Lower lobe of right lung (tissue), 2 donors: ENCODE results near the gene PDILT. TPM values are rescaled to one million over a fixed set of nuclear protein-coding genes. Genes with fewer than 3 reads are reported as not detected.
"Not testable (repeated sequence)": the region's sequence is repeated elsewhere in the genome, so short reads cannot be mapped to it uniquely, and the experiment has no call there.

Experiments
- ATAC-seq, 2 donors: fragments of 200-7000 bp; cut with Tn5 transposase; one replicate each; pipeline ENCODE4 v1.9.1; 2020 to 2022; ENCODE audit warnings: mild to moderate bottlenecking in 2 of 2, moderate library complexity in 2 of 2
- DNase-seq: peaks from one replicate; pipeline ENCODE4 v3.0.0-alpha.2; 2020
- H3K27ac ChIP-seq: fragments of 200-600 bp; one replicate; pipeline ENCODE4 v1.8.0; 2022
- H3K27me3 ChIP-seq: fragments of 200-600 bp; one replicate; pipeline ENCODE4 v1.8.0; 2022; ENCODE audit warnings: low read depth
- H3K36me3 ChIP-seq: fragments of 200-600 bp; one replicate; pipeline ENCODE4 v1.8.0; 2022; ENCODE audit warnings: mild to moderate bottlenecking
- H3K4me1 ChIP-seq: fragments of 200-600 bp; one replicate; pipeline ENCODE4 v1.8.0; 2022
- H3K4me3 ChIP-seq: fragments of 200-600 bp; one replicate; pipeline ENCODE4 v1.8.0; 2022; ENCODE audit warnings: mild to moderate bottlenecking
- H3K9me3 ChIP-seq: fragments of 200-600 bp; one replicate; pipeline ENCODE4 v1.8.0; 2022
- CTCF ChIP-seq: fragments of 200-600 bp; IDR thresholded peaks from one replicate; pipeline ENCODE4 v1.8.0; 2022; ENCODE audit warnings: antibody characterized with exemption, mild to moderate bottlenecking
- intact Hi-C: fragments of 100-400 bp; cut with DNase I; formaldehyde crosslinking; loops from one replicate; pipeline ENCODE4 v1.11.0; 2022
- total RNA-seq: library from RNA; stranded (reverse); fragmentation: NEBNext Ultra II Directional; extraction: Animal tissue kit (Norgen Biotek cat#: 25700); gene quantifications from one replicate; pipeline ENCODE4 v1.2.1, GENCODE V29; 2021
- donor health status: DM: no; HTN: yes; CAD: no; lungs with severe emphysema.

Gene PDILT
- total RNA-seq, 1 donor from 2014 or later: not detected

- H3K27ac ChIP-seq: no peak overlapping the region
Observed at GRCh38 chr16:20326321-20326720, 78.2 kb downstream of the PDILT start.

GRCh38 chr16:20325005-20325404, 79.5 kb downstream of the PDILT start:
- no peak for DNase-seq
- intact Hi-C loops: no loop called here
- H3K36me3 ChIP-seq: no peaks in the 10 kb centered on the region
- no peak for ATAC-seq
- no peak overlapping the region for H3K4me3 ChIP-seq
- H3K27me3 ChIP-seq: no peaks in the 10 kb centered on the region
- no peak overlapping the region for H3K27ac ChIP-seq
- TF ChIP-seq CTCF: no peak
- H3K4me1 ChIP-seq: no peaks in the 10 kb centered on the region
- no peaks in the 10 kb centered on the region for H3K9me3 ChIP-seq

More at GRCh38 chr16:20326321-20326720, 78.2 kb downstream of the PDILT start:
- intact Hi-C loops: no loop called here
- H3K36me3 ChIP-seq: no peaks in the 10 kb centered on the region
- ATAC-seq (no peak), DNase-seq (no peak)
- H3K4me3 ChIP-seq: no peak overlapping the region
- no peak for TF ChIP-seq CTCF
- no peaks in the 10 kb centered on the region for H3K4me1 ChIP-seq
- no peaks in the 10 kb centered on the region for H3K27me3 ChIP-seq
- H3K9me3 ChIP-seq: no peaks in the 10 kb centered on the region

- Histone ChIP-seq H3K9me3 (no peaks in the 10 kb centered on the region), H3K4me1 (no peaks in the 10 kb centered on the region), H3K27ac (no peak overlapping the region), H3K27me3 (no peaks in the 10 kb centered on the region), H3K36me3 (no peaks in the 10 kb centered on the region), H3K4me3 (no peak overlapping the region)
- TF ChIP-seq CTCF: no peak
- DNase-seq (no peak), ATAC-seq (no peak)
- intact Hi-C loops: no loop called here
Observed at GRCh38 chr16:20323591-20324117, 80.9 kb downstream of the PDILT start.

- ATAC-seq: no peak
- no peak for TF ChIP-seq CTCF
- no peak overlapping the region for H3K4me3 ChIP-seq
Observed at GRCh38 chr16:20322696-20323095, 81.8 kb downstream of the PDILT start.

GRCh38 chr16:20321671-20322070, 82.9 kb downstream of the PDILT start:
- Histone ChIP-seq H3K27ac (no peak overlapping the region), H3K27me3 (no peaks in the 10 kb centered on the region), H3K4me1 (no peaks in the 10 kb centered on the region), H3K4me3 (no peak overlapping the region), H3K36me3 (no peaks in the 10 kb centered on the region), H3K9me3 (no peaks in the 10 kb centered on the region)
- ATAC-seq (no peak), DNase-seq (no peak)
- intact Hi-C loops: no loop called here
- TF ChIP-seq CTCF: no peak

More at GRCh38 chr16:20322696-20323095, 81.8 kb downstream of the PDILT start:
- Histone ChIP-seq H3K36me3 (no peaks in the 10 kb centered on the region), H3K4me1 (no peaks in the 10 kb centered on the region), H3K27ac (no peak overlapping the region), H3K27me3 (no peaks in the 10 kb centered on the region), H3K9me3 (no peaks in the 10 kb centered on the region)
- DNase-seq: no peak
- intact Hi-C loops: no loop called here

GRCh38 chr16:20321051-20321450, 83.5 kb downstream of the PDILT start:
- H3K27me3 ChIP-seq, H3K36me3 ChIP-seq, H3K4me1 ChIP-seq, DNase-seq, H3K27ac ChIP-seq, H3K9me3 ChIP-seq, H3K4me3 ChIP-seq, ATAC-seq, intact Hi-C loops: not testable (repeated sequence)
